ENCODE measurements around the gene PLXDC1. TPM values are rescaled to one million over a fixed set of nuclear protein-coding genes. Genes with fewer than 3 reads are reported as not detected.

The PLXDC1 gene
- total RNA-seq, 4 donors from 2014 or later = 1.6 to 26.2 (median 4.3) TPM

GRCh38 chr17:39073916-39074315 is 77.5 kb downstream of the PLXDC1 start:
- intact Hi-C loops (cut with DNase I; ENCODE audit: low total_unique reads) = no loop called here
- Histone ChIP-seq H3K27me3 (no peaks in the 10 kb centered on the region), H3K4me3 (no peak overlapping the region), H3K36me3 (no peaks in the 10 kb centered on the region), H3K9me3 (no peaks in the 10 kb centered on the region), H3K4me1 (no peaks in the 10 kb centered on the region), H3K27ac (no peak overlapping the region)
- TF ChIP-seq POLR2A (IDR thresholded peaks at IDR 0.05) (no peak), POLR2AphosphoS5 (IDR thresholded peaks at IDR 0.05) (no peak), CTCF (IDR thresholded peaks at IDR 0.05) (no peak), EP300 (IDR thresholded peaks at IDR 0.05; ENCODE audit: low read depth) (no peak)
- 81% methylated on average over 1 of the region's 1 CpG; no CpG with 5 or more reads in 1 of the 2 donors for WGBS, 2 donors (ENCODE audit: low coverage in 1 of 2)
- in situ Hi-C loops (cut with MboI; ENCODE audit: low pct_ligation_motif_present in 1 of 4, low pct_unique_long_range_greater_than_20kb in 1 of 4, low sequenced_read_pairs in 3 of 4) = no loop called here
- DNase-seq = no peak

- Histone ChIP-seq H3K27ac (no peak overlapping the region), H3K9me3 (no peaks in the 10 kb centered on the region), H3K27me3 (no peaks in the 10 kb centered on the region), H3K4me1 (no peaks in the 10 kb centered on the region), H3K36me3 (no peaks in the 10 kb centered on the region), H3K4me3 (no peak overlapping the region)
- intact Hi-C loops (cut with DNase I; ENCODE audit: low total_unique reads) = no loop called here
- 88 to 89% methylated on average over 1 to 3 of the region's 3 CpGs for WGBS, 2 donors (ENCODE audit: low coverage in 1 of 2)
- in situ Hi-C loops (cut with MboI; ENCODE audit: low pct_ligation_motif_present in 1 of 4, low pct_unique_long_range_greater_than_20kb in 1 of 4, low sequenced_read_pairs in 3 of 4) = no loop called here
- no peak for DNase-seq
- TF ChIP-seq POLR2AphosphoS5 (IDR thresholded peaks at IDR 0.05) (no peak), EP300 (IDR thresholded peaks at IDR 0.05; ENCODE audit: low read depth) (no peak), POLR2A (IDR thresholded peaks at IDR 0.05) (no peak), CTCF (IDR thresholded peaks at IDR 0.05) (no peak)
Measured at GRCh38 chr17:39073353-39073752, 78.1 kb downstream of the PLXDC1 start.

- in situ Hi-C loops (cut with MboI; ENCODE audit: low pct_ligation_motif_present in 1 of 4, low pct_unique_long_range_greater_than_20kb in 1 of 4, low sequenced_read_pairs in 3 of 4) = no loop called here
- Histone ChIP-seq H3K27me3 (no peaks in the 10 kb centered on the region), H3K27ac (no peak overlapping the region), H3K36me3 (no peaks in the 10 kb centered on the region), H3K4me1 (no peaks in the 10 kb centered on the region), H3K4me3 (no peak overlapping the region), H3K9me3 (no peaks in the 10 kb centered on the region)
- TF ChIP-seq POLR2AphosphoS5 (IDR thresholded peaks at IDR 0.05) = no peak
- no peak for TF ChIP-seq CTCF (IDR thresholded peaks at IDR 0.05)
- TF ChIP-seq EP300 (IDR thresholded peaks at IDR 0.05; ENCODE audit: low read depth) = no peak
- no peak for TF ChIP-seq POLR2A (IDR thresholded peaks at IDR 0.05)
- WGBS, 2 donors (ENCODE audit: low coverage in 1 of 2) = 80% methylated on average over 1 to 4 of the region's 4 CpGs
- no peak for DNase-seq
- intact Hi-C loops (cut with DNase I; ENCODE audit: low total_unique reads) = no loop called here
Measured at GRCh38 chr17:39071573-39071972, 79.9 kb downstream of the PLXDC1 start.

GRCh38 chr17:39069114-39069756 is 82.2 kb downstream of the PLXDC1 start:
- Histone ChIP-seq H3K27me3 (no peaks in the 10 kb centered on the region), H3K9me3 (no peaks in the 10 kb centered on the region), H3K4me3 (no peak overlapping the region), H3K4me1 (no peaks in the 10 kb centered on the region), H3K36me3 (no peaks in the 10 kb centered on the region), H3K27ac (no peak overlapping the region)
- in situ Hi-C loops (cut with MboI; ENCODE audit: low pct_ligation_motif_present in 1 of 4, low pct_unique_long_range_greater_than_20kb in 1 of 4, low sequenced_read_pairs in 3 of 4) (no loop called here), intact Hi-C loops (cut with DNase I; ENCODE audit: low total_unique reads) (no loop called here)
- WGBS, 2 donors (ENCODE audit: low coverage in 1 of 2) = 71% methylated on average over 8 of the region's 8 CpGs; no CpG with 5 or more reads in 1 of the 2 donors
- DNase-seq = no peak
- TF ChIP-seq CTCF (IDR thresholded peaks at IDR 0.05) (peak; percentile 44 to 55 (median 52)), POLR2A (IDR thresholded peaks at IDR 0.05) (no peak)
